ENCODE measurements around the gene NFKB1. TPM values are rescaled to one million over a fixed set of nuclear protein-coding genes. Genes with fewer than 3 reads are reported as not detected.
A peak's percentile ranks its signal among the peaks of the same experiment; 100 is the strongest.

NFKB1 gene
- total and polyA plus RNA-seq, 2 experiments from 2014 or later: 15.5 to 26.6 TPM

DNA sequence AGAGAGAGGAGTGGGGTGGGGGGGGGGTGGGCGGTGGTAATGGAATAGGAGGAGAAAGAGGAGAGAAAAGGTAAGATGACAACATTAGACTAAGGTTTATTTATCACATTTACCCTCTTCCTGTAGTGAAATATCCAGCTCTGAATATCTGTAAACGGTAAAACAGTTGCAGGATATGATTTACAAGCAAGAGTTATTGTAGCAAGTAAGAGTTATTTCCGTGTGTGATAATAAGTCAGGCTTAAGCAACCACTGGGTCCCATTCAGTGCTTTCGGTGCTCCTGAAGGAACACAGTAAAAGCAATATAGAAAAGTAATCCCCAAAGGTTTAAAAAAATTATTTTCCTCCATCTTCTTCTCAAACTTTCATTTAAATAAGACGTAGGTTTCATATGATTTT, 156.0 kb downstream of the NFKB1 start:
- H3K4me3 ChIP-seq: no peak overlapping the region
- TF ChIP-seq, protein P1, sequence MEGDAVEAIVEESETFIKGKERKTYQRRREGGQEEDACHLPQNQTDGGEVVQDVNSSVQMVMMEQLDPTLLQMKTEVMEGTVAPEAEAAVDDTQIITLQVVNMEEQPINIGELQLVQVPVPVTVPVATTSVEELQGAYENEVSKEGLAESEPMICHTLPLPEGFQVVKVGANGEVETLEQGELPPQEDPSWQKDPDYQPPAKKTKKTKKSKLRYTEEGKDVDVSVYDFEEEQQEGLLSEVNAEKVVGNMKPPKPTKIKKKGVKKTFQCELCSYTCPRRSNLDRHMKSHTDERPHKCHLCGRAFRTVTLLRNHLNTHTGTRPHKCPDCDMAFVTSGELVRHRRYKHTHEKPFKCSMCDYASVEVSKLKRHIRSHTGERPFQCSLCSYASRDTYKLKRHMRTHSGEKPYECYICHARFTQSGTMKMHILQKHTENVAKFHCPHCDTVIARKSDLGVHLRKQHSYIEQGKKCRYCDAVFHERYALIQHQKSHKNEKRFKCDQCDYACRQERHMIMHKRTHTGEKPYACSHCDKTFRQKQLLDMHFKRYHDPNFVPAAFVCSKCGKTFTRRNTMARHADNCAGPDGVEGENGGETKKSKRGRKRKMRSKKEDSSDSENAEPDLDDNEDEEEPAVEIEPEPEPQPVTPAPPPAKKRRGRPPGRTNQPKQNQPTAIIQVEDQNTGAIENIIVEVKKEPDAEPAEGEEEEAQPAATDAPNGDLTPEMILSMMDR (IDR thresholded peaks at IDR 0.05; ENCODE audit: low read depth, low read length): no peak
- no peak for DNase-seq (ENCODE audit: low read depth in 1 of 2, low spot score in 1 of 2)
- no peaks in the 10 kb centered on the region for H3K9me3 ChIP-seq (ENCODE audit: low read depth)
- no peaks in the 10 kb centered on the region for H3K4me1 ChIP-seq (ENCODE audit: low read depth)
- no peak overlapping the region for H3K27ac ChIP-seq
- H3K36me3 ChIP-seq: peaks cover 8% of the 10 kb centered on the region
- no peaks in the 10 kb centered on the region for H3K27me3 ChIP-seq

DNA sequence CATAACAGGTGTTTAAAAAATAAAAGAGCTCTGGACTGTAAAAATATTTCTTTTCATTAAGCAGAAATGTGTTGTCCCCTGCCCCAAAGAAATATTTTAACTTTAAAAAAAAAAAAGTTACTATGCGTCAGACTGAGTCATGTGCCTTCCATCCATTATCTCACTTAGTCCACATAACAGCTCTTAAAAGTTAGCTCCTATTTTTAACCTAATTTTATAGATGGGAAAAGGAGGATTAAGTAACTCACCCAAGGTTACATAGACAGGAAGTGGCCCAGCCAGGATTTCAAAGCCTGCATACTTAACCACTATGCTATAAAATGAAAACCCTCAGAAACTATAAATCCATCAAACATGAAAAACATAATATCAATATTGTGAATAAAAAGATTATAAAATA, 161.9 kb downstream of the NFKB1 start:
- Histone ChIP-seq H3K27me3 (no peaks in the 10 kb centered on the region), H3K4me1 (ENCODE audit: low read depth) (peaks cover 13% of the 10 kb centered on the region), H3K9me3 (ENCODE audit: low read depth) (no peaks in the 10 kb centered on the region), H3K27ac (no peak overlapping the region), H3K4me3 (no peak overlapping the region), H3K36me3 (peaks cover 14% of the 10 kb centered on the region)
- peak in 1 of 2 donors; percentile 65 for DNase-seq (ENCODE audit: low read depth in 1 of 2, low spot score in 1 of 2)
- TF ChIP-seq, protein P1 (IDR thresholded peaks at IDR 0.05; ENCODE audit: low read depth, low read length): no peak

DNA sequence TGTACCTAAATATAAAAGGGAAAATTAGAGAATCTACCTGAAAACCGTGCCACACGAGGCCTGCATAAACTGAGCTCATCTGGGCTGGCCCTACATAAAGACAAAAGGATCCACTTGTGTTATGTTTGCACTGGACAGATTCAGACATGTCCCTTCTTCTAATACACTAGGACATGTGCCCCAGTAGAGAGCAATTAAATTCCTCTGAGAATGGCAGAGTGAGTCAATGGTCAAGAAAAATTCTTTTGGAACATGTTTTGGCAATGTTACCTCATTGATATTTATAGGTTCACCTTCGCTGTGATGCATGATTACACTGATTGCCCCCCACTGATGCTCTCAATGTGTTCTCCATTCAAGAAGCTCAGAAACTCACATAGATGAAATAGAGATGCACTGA, 164.4 kb downstream of the NFKB1 start:
- no peak overlapping the region for H3K4me3 ChIP-seq
- H3K27ac ChIP-seq: peak overlapping the region; percentile 80
- TF ChIP-seq, protein P1 (IDR thresholded peaks at IDR 0.05; ENCODE audit: low read depth, low read length): no peak
- DNase-seq (ENCODE audit: low read depth in 1 of 2, low spot score in 1 of 2): no peak
- H3K4me1 ChIP-seq (ENCODE audit: low read depth): peaks cover 13% of the 10 kb centered on the region
- peaks cover 19% of the 10 kb centered on the region for H3K36me3 ChIP-seq
- H3K27me3 ChIP-seq: no peaks in the 10 kb centered on the region
- H3K9me3 ChIP-seq (ENCODE audit: low read depth): no peaks in the 10 kb centered on the region

Other genes with a start within 250 kb of the NFKB1 start
- 20.4 and 24.5 TPM in 2 replicates for gene SLC39A8, start 155.9 kb upstream of the NFKB1 start, total RNA-seq
- 18.5 and 22.8 TPM in 2 replicates for gene SLC39A8, start 155.9 kb upstream of the NFKB1 start, polyA plus RNA-seq